K562 (cell line): Measurements from ENCODE around the gene COX6B1. TPM values are rescaled to one million over a fixed set of nuclear protein-coding genes. Genes with fewer than 3 reads are reported as not detected.

ENCODE experiments used
- BCOR ChIP-seq: fragments of 450-650 bp; IDR thresholded peaks from 2 replicates; pipeline ENCODE4 v1.6.1; 2016
- CLOCK ChIP-seq: fragments of 250-450 bp; sonication (Bioruptor Pico); IDR thresholded peaks from 2 replicates; pipeline ENCODE4 v1.4.0; 2020; ENCODE audit warnings: mild to moderate bottlenecking, moderate library complexity, borderline replicate concordance
- CXXC5 ChIP-seq: fragments of 250-450 bp; sonication (Bioruptor Pico); IDR thresholded peaks from 2 replicates; pipeline ENCODE4 v1.8.0; 2022; ENCODE audit warnings: inconsistent platforms, mild to moderate bottlenecking, moderate library complexity
- DLX4 ChIP-seq: fragments of 250-450 bp; sonication (Bioruptor Pico); IDR thresholded peaks from 2 replicates; pipeline ENCODE4 v1.6.1; 2021; ENCODE audit warnings: mild to moderate bottlenecking
- ERF ChIP-seq: fragments of 450-650 bp; formaldehyde crosslinking; IDR thresholded peaks from 2 replicates; pipeline ENCODE4 v1.4.0; 2020; ENCODE audit warnings: mild to moderate bottlenecking, mixed read lengths
- MAFK ChIP-seq: IDR thresholded peaks from 2 replicates; pipeline ENCODE4 v1.6.1; 2011; ENCODE audit warnings: low read length, improper control_type of control experiment
- MAX ChIP-seq: sonication (generic); formaldehyde crosslinking; IDR thresholded peaks from 2 replicates; pipeline ENCODE4 v1.9.0; 2022; ENCODE audit warnings: mild to moderate bottlenecking, missing genetic modification reagents
- NR3C1 ChIP-seq: sonication (generic); formaldehyde crosslinking; IDR thresholded peaks from 2 replicates; pipeline ENCODE4 v1.8.1; 2022; ENCODE audit warnings: missing genetic modification reagents
- POLR2B ChIP-seq: fragments of 450-650 bp; IDR thresholded peaks from 2 replicates; pipeline ENCODE4 v1.6.1; 2018; ENCODE audit warnings: low read depth; ENCODE audit not compliant: partially characterized antibody
- POLR2G ChIP-seq: fragments of 200-400 bp; formaldehyde crosslinking; IDR thresholded peaks from 2 replicates; pipeline ENCODE4 v1.6.1; 2017; ENCODE audit warnings: low read depth, mild to moderate bottlenecking, antibody characterized with exemption, low read length, moderate library complexity
- RB1 ChIP-seq: fragments of 450-650 bp; IDR thresholded peaks from 2 replicates; pipeline ENCODE4 v1.6.1; 2017; ENCODE audit warnings: low read depth, mild to moderate bottlenecking
- RBFOX2 ChIP-seq: fragments of 200-400 bp; formaldehyde crosslinking; IDR thresholded peaks from 2 replicates; pipeline ENCODE4 v1.6.1; 2017; ENCODE audit warnings: low read depth, mild to moderate bottlenecking, low read length, moderate library complexity
- THAP7 ChIP-seq: fragments of 250-450 bp; sonication (Bioruptor Pico); IDR thresholded peaks from 2 replicates; pipeline ENCODE4 v1.5.0; 2021
- YY1 ChIP-seq, 3 experiments: IDR thresholded peaks; 2 replicates each; pipeline ENCODE4 v1.6.1; 2011; ENCODE audit warnings: low read length in 2 of 3, mild to moderate bottlenecking in 2 of 3, moderate library complexity in 2 of 3, borderline replicate concordance in 1 of 3, control low read depth in 1 of 3, low read depth in 1 of 3; ENCODE audit not compliant: insufficient read depth in 3 of 3, insufficient replicate concordance in 2 of 3, control insufficient read depth in 1 of 3, insufficient read length in 1 of 3; ENCODE audit errors: extremely low read depth in 1 of 3
- polyA plus RNA-seq, 8 experiments: library from polyadenylated mRNA; depleted of rRNA in 4 of 8; stranded (reverse) in 5 of 8; unstranded in 3 of 8; fragments of >200 nt; fragmentation: Nextera tagmentation in 2 of 8; fragmentation: Illumina TruSeq in 1 of 8; extraction: Ambion mirVana in 2 of 8; extraction: Trizol in 1 of 8; gene quantifications; 2 replicates each; pipeline versions ENCODE4 v1.2.1 to v1.2.3, GENCODE V29; 2011 to 2014; ENCODE audit warnings: inconsistent platforms in 1 of 8, missing spikeins in 1 of 8
- total RNA-seq, 7 experiments: library from RNA; depleted of rRNA in 6 of 7; stranded (reverse); fragments of >200 nt in 6 of 7; fragmentation: Illumina TruSeq in 2 of 7; extraction: Trizol in 2 of 7; gene quantifications; 2 replicates each; pipeline versions ENCODE4 v1.2.1 to v1.2.3, GENCODE V29; 2011 to 2021; ENCODE audit warnings: low replicate concordance in 1 of 7
- TF ChIP-seq, protein P1 (sequence below): fragments of 450-650 bp; formaldehyde crosslinking; conservative IDR thresholded peaks from 2 replicates; pipeline ENCODE4 v1.4.0; 2022; ENCODE audit warnings: mild to moderate bottlenecking, missing genetic modification characterization
- TF ChIP-seq, protein P2 (sequence below): sonication (generic); formaldehyde crosslinking; IDR thresholded peaks from 2 replicates; pipeline ENCODE4 v1.8.0; 2022; ENCODE audit warnings: missing genetic modification reagents, mild to moderate bottlenecking, moderate library complexity, borderline replicate concordance
- TF ChIP-seq, protein P3 (sequence below): fragments of 250-450 bp; sonication (Bioruptor Pico); IDR thresholded peaks from 2 replicates; pipeline ENCODE4 v1.4.0; 2020; ENCODE audit warnings: mild to moderate bottlenecking, moderate library complexity

The COX6B1 gene
- total and polyA plus RNA-seq, 9 of the 15 experiments (the other 6 are each of a cell fraction or from before 2014, with no cell fraction given): 777 to 2,393 (median 1,219) TPM

GRCh38 chr19:35644206-35644986, 3.7 kb upstream of the COX6B1 start (continued):
- TF ChIP-seq MAX (CRISPR knock-in tag) (peak; percentile 77), DLX4 (CRISPR knock-in tag) (no peak), CLOCK (CRISPR knock-in tag) (no peak), CXXC5 (CRISPR knock-in tag) (peak; percentile 43), POLR2B (peak; percentile 28), THAP7 (no peak), BCOR (no peak), NR3C1 (no peak), MAFK (no peak), RBFOX2 (peak; percentile 55; the same call in 1 of the 2 replicates), POLR2G (peak; percentile 67), RB1 (peak; percentile 28; the same call in 1 of the 2 replicates), ERF (no peak), YY1 (IDR thresholded peaks at IDR 0.05; ENCODE audit: borderline replicate concordance in 1 of 3, control insufficient read depth in 1 of 3, extremely low read depth in 1 of 3, insufficient read depth in 3 of 3, insufficient read length in 1 of 3, insufficient replicate concordance in 2 of 3, low read depth in 1 of 3, low read length in 2 of 3) (no peak)
- TF ChIP-seq, protein P1, sequence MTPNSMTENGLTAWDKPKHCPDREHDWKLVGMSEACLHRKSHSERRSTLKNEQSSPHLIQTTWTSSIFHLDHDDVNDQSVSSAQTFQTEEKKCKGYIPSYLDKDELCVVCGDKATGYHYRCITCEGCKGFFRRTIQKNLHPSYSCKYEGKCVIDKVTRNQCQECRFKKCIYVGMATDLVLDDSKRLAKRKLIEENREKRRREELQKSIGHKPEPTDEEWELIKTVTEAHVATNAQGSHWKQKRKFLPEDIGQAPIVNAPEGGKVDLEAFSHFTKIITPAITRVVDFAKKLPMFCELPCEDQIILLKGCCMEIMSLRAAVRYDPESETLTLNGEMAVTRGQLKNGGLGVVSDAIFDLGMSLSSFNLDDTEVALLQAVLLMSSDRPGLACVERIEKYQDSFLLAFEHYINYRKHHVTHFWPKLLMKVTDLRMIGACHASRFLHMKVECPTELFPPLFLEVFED: no peak
- TF ChIP-seq, protein P2, sequence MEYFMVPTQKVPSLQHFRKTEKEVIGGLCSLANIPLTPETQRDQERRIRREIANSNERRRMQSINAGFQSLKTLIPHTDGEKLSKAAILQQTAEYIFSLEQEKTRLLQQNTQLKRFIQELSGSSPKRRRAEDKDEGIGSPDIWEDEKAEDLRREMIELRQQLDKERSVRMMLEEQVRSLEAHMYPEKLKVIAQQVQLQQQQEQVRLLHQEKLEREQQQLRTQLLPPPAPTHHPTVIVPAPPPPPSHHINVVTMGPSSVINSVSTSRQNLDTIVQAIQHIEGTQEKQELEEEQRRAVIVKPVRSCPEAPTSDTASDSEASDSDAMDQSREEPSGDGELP (CRISPR knock-in tag): peak; percentile 69
- TF ChIP-seq, protein P3, sequence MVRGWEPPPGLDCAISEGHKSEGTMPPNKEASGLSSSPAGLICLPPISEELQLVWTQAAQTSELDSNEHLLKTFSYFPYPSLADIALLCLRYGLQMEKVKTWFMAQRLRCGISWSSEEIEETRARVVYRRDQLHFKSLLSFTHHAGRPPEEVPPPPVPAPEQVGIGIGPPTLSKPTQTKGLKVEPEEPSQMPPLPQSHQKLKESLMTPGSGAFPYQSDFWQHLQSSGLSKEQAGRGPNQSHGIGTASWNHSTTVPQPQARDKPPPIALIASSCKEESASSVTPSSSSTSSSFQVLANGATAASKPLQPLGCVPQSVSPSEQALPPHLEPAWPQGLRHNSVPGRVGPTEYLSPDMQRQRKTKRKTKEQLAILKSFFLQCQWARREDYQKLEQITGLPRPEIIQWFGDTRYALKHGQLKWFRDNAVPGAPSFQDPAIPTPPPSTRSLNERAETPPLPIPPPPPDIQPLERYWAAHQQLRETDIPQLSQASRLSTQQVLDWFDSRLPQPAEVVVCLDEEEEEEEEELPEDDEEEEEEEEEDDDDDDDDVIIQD (CRISPR knock-in tag): no peak
